SK-N-MC (cell line): ENCODE measurements around the gene GMDS.

Experiments
- EZH2 ChIP-seq: fragments of 200-600 bp; sonication (generic); IDR thresholded peaks from one replicate; pipeline ENCODE4 v1.6.1; 2017; ENCODE audit warnings: antibody characterized with exemption
- FOXP2 ChIP-seq: optimal IDR thresholded peaks from 2 replicates; pipeline ENCODE3; 2011; ENCODE audit warnings: mild to moderate bottlenecking, moderate library complexity; ENCODE audit not compliant: insufficient read depth; ENCODE audit errors: extremely low read length, control extremely low read depth
- POLR2AphosphoS5 ChIP-seq: IDR thresholded peaks from 2 replicates; pipeline ENCODE4 v1.6.1; 2012; ENCODE audit warnings: mild to moderate bottlenecking, low read depth, low read length, borderline replicate concordance

DNA sequence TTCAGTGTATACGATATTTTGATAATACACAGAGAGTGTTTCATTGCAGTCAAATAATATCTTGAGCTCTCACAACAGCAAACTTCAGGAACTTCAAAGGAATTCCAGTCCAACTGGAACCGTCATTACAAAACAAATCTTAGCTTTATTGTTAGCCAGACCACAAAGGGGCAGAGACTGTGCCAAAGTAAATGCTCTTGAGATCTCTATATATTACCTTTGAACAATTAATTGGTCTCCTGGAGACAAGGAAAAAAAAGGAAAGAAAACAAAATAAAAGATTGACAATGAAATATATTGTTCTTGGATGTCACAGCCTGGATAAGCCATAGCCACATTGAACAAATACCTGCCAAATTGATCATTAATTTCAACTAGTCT lies 565.7 kb downstream of the GMDS start:
- TF ChIP-seq EZH2 (no peak), POLR2AphosphoS5 (no peak), FOXP2 (no peak)
